GM18951 (cell line): ENCODE data around the gene TMEM134.
"Not testable (repeated sequence)": the region's sequence is repeated elsewhere in the genome, so short reads cannot be mapped to it uniquely, and the experiment has no call there.

Experiments used
- POLR2A ChIP-seq: IDR thresholded peaks from 4 replicates; pipeline ENCODE4 v1.6.1; 2011; ENCODE audit warnings: mild to moderate bottlenecking; ENCODE audit not compliant: insufficient read length, insufficient read depth; ENCODE audit errors: extremely low read depth
- in situ Hi-C: fragments of 300-500 bp; cut with MboI; formaldehyde crosslinking; loops from one replicate; pipeline ENCODE4 v1.12.0; 2022; ENCODE audit warnings: low sequenced_read_pairs, mixed read lengths, inconsistent platforms; ENCODE audit not compliant: unreplicated experiment

The TMEM134 gene

DNA sequence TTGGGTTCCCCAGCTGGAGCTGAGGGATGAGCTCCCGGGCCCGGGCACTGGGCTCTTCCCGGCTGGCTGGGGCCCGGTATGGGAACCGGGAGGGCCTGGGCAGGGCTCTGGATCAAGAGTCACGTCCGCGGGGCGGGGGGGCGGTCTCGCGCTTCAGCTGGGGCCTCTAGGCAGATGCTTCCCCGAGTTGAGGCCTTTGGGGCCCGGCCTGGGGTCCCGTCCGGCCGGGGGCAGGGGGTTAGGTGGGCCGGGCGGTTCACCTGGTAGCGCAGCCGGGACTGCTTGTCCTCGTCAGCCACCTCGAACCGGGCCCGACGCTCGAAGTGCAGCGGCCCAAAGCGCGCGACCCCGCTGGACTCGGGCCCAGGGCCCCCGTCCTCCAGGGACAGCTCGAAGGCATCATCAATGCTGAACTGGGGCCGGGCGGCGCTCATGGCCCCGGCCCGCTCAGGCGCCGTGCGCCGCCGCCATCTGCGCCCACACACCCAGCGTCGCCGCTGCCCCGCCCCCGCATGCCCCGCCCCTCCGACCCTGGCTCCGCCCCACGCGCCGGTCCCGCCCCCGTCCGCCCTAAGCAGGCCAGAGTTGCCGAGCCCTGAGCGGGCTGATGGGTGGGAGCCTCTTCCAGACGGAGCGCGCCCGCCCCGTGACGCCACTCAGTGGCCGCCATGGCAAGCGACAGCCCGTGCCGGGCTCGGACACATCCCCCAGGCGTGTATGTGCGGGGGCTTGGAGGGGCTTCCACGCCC, at the start of gene TMEM134:
TSS of gene TMEM134 (minus strand) at position 493 of the 749 bp plus-strand sequence. CDS start at position 434, 59 bp downstream.
- in situ Hi-C loops = no loop called here
- TF ChIP-seq POLR2A = peak; percentile 86

GRCh38 chr11:67517784-67518552, 48.9 kb upstream of the TMEM134 start:
- TF ChIP-seq POLR2A = no peak
- in situ Hi-C loops = no loop called here

GRCh38 chr11:67516806-67517205, 47.8 kb upstream of the TMEM134 start:
- in situ Hi-C loops = no loop called here
- no peak for TF ChIP-seq POLR2A

GRCh38 chr11:67514116-67514515, 45.1 kb upstream of the TMEM134 start:
- no peak for TF ChIP-seq POLR2A
- in situ Hi-C loops = no loop called here

GRCh38 chr11:67511558-67511957, 42.5 kb upstream of the TMEM134 start:
- in situ Hi-C loops = not testable (repeated sequence)

GRCh38 chr11:67510023-67510345, 40.9 kb upstream of the TMEM134 start:
- in situ Hi-C loops = no loop called here
- no peak for TF ChIP-seq POLR2A

GRCh38 chr11:67508486-67509121, 39.6 kb upstream of the TMEM134 start:
- TF ChIP-seq POLR2A = peak; percentile 75
- in situ Hi-C loops = no loop called here

- in situ Hi-C loops = no loop called here
These were observed 38.9 kb upstream of the TMEM134 start, which contains the start of gene CDK2AP2 for GRCh38 chr11:67507864-67508485. Gene CDK2AP2 (minus strand): TSS chr11:67508162. CDS start chr11:67508082, 80 bp downstream.

GRCh38 chr11:67507242-67507863, 38.3 kb upstream of the TMEM134 start:
- in situ Hi-C loops = no loop called here
- TF ChIP-seq POLR2A = no peak

More at GRCh38 chr11:67507864-67508485, 38.9 kb upstream of the TMEM134 start, which contains the start of gene CDK2AP2:
- peak; percentile 82 for TF ChIP-seq POLR2A

DNA sequence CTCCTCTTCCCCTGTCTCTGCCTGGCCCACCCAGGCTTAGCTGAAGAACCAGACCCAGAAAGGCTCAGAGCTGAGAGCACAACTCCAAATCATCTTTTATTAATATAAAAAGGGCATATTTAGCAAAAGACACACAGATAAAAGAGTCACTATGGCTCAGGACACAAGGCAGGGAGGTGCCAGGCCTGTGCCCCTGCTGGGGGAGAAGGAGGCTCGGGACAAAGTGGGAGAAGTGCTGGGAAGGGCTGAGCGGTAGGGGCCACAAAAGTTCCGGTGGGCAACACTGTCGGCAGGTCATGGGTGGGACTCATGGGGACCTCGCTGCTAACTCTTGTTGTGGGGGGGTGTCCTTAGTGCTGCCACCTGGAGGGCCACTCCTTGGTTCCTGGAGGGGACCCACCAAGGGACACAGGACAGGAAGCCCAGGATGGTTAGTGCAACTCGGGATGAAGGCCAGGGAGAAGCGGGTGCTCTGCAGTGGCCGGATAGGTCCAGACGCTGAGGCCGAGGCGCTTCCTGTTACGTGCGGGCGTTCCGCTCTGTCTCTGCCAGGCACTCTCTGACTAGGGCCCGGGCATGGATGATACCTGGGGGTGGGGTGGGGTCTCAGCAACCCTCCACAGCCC, 37.5 kb upstream of the TMEM134 start:
- in situ Hi-C loops = no loop called here
- TF ChIP-seq POLR2A = no peak

- in situ Hi-C loops = no loop called here
- TF ChIP-seq POLR2A = no peak
These were observed 36.8 kb upstream of the TMEM134 start for GRCh38 chr11:67505605-67506396.
